B cell (primary cell): ENCODE results near the gene SH2D5.

Experiments used
- CTCF ChIP-seq: fragments of 200-600 bp; IDR thresholded peaks from one replicate; pipeline ENCODE4 v1.8.0; 2022; ENCODE audit warnings: antibody characterized with exemption, mild to moderate bottlenecking
- EZH2 ChIP-seq: IDR thresholded peaks from 2 replicates; pipeline ENCODE4 v1.6.1; 2012; ENCODE audit warnings: borderline replicate concordance, low read depth, mild to moderate bottlenecking, moderate library complexity, low read length; ENCODE audit not compliant: insufficient read depth, poor library complexity, severe bottlenecking

GRCh38 chr1:20695515-20695914 lies 37.0 kb downstream of the SH2D5 start:
- no peak for TF ChIP-seq CTCF
- no peak for TF ChIP-seq EZH2
